ENCODE results near the gene CACNA1I.

Gene CACNA1I

DNA sequence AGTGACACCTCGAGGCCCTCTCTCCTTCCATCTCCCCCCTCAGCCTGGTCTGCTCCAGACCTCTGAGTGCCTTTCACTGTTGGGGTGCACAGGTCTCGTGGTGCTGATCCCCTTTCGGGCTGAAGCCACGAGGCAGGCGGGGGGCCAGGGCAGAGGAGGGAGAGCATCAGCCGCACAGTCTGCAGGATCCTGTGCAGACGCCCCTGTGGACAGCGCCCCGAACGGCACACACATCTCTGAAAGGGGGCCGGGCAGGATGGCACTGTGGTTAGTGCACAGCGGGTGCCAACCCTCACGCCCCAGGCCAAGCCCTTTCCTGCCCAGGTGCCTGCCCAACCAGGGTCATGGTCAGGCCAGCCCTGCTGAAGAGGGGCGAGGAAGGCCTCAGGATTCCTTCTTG, 56.7 kb downstream of the CACNA1I start:
- no peak for DNase-seq

DNA sequence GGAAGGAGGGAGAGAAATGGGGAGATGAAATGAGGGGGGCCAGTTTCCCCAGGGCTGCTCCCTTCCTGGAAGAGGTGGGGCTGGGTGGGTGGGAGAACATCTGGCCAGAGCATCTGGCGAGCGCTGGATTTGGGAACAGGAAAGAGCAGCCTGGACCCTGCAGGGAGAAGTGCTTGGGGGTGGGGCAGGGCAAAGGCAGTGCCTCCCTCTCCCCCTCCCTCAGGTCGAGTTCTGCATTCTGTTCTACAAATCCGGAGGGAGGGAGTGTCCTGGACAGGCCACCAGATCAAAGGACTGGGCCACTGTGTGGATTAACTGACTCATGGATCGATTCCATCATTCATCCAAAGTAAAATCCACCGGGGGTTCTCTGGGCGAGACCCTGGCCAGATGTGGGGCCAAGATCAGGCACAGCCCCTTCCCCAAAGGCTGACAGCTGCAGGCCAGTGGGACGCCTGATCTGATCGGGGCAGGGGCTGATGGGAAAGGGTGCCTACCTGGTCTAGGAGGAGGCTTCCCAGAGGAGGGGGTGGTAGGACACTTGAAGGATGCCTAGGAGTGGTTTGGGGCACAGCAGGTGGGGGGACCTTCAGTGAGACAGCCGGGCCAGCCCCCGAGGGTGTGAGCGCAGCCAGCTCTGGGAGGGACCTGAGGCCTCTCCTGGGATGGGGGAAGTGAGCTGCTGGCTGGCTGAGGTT, 57.5 kb downstream of the CACNA1I start:
- DNase-seq = no peak

DNA sequence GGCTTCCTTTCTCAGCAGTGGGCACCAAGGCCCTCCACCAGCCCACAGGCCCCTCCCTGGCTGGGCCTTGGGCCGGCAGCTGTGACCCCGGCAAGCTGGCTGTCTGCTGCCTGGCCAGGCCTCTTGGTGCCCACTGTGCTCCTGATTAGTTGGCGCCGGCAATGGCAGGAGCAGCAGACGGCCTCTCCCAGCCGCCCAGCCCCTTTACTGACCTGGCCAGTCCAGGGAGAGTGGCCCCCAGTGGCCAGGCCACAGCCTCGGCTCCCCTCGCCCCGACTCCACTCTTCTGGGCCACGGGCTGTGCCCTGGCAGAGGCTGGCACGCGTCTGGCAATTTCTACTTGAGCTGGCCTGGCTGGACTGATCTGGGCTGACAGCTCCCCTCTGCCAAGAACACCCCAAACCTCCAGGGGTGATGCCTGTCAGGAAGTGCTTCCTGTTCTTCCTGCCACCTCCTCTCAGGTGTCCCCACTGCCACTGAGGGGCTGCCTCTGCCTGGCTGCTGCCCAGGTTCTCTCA, 58.1 kb downstream of the CACNA1I start:
- no peak for DNase-seq

DNA sequence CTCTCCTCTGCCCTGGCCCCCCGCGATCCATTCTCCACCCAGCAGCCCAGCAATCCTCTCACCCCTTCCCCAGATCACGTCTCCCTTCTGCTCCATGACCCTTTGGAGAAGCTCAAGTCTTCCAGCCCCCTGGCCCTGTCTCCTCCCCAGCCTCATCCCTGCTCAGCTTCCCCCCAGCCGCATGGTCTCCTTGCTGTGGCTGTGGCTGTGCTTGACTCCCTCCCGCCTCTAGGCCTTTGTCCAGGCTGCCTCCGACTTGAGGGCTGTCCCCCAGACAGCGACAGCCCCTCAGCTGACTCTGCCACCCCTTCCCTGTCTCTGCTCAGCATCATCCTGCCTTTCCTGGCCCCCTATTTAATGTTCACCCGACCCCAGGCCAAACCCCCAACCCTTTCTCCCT, 59.3 kb downstream of the CACNA1I start:
- no peak for DNase-seq

DNA sequence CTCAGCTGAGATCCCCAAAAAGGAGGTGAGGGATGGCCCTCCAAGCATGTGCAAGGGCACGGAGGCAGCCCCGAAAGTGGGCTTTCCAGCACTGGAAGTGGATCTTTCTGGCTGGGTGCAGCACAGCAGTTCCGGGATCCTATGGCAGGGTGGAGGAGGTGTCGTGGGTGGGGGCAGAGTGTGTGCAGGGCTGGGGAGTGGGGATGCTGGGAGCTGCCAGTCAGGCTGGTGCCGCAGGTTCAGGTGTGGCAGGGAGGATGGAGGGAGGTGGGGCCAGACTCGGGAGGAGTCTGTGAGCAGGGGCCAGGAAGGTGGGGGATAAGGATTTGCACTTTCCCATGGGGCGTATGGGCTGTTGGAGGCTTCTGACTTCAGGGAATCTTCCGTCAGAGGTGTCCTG, 60.2 kb downstream of the CACNA1I start:
- DNase-seq = no peak

DNA sequence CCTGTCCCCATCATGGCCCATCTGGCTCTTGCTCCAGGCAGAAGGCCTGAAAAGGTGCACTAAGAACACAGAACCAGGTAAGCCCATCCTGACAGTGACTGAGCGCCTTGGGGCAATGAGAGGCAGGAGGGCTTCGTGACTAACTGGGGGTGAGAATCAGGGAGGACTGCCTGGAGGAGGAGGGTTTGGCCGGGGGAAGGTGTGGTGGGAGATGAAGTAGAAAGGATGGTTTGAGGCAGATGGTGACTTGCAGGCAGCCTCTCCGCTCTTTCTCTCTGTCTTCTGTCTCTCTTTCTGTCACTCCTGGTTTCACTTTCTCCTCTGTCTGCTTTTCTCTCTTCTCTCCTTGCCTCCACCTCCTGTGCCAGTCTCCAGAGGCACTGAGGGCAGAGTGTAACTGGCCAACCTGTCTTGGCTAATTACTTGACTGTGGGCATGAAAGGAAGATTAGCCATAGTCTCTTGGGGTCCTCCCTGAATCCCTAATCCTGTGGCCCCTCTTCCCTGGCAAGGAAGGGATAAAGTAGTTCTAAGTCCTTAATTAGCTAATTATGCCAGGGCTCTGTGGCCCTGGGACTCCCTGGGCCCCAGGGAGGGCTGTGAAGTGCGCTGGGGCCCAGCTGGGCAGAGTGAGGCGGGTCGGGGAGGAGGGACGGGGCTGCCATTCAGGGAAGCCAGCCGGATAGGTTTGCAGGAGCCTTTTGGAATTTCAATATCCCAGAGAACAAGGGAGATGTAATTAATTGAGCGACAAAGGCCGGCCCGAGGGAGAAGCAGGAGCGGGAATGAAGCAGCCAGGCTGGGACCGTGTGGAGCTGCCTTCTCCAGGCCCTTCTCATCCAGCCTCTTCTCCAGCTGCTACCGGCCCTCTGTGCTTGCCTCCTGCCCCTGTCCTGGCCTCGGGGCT, 61.1 kb downstream of the CACNA1I start:
- DNase-seq = no peak

DNA sequence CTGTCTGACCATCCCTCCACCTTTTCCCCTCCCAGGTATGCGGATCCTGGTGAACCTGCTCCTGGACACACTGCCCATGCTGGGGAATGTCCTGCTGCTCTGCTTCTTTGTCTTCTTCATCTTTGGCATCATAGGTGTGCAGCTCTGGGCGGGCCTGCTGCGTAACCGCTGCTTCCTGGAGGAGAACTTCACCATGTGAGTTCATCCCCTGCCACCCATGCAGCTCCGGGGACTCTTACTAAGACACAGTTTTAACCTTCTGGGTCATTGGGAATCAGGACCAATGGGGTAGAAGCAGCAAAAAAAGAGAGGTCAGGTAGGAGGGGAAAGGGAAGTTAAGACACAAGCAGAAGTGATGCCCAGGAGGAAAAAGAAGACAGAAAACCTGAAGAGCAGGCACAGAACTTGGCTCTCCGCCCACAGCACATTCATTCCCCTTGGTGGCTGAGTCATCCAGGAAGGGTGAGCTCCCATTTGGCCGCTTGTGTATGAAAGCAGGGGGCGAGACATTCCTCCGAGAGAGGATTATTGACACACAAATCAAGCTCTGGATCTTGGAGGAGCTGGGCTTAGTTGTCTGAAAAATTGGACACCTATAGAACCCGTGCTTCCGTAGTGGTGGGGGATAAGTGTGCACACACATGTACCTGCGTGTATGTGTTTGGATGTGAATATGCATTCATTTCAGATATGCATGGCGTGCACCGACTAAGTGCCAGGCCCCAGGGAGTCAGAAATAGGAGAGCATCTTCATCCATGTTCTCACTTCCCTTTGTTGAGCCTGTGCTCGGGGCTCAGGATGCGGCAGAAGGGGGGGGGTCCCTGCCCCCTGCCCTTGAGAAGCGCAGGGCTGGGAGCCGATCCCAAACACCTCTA, 64.2 kb downstream of the CACNA1I start:
- no peak for DNase-seq

DNA sequence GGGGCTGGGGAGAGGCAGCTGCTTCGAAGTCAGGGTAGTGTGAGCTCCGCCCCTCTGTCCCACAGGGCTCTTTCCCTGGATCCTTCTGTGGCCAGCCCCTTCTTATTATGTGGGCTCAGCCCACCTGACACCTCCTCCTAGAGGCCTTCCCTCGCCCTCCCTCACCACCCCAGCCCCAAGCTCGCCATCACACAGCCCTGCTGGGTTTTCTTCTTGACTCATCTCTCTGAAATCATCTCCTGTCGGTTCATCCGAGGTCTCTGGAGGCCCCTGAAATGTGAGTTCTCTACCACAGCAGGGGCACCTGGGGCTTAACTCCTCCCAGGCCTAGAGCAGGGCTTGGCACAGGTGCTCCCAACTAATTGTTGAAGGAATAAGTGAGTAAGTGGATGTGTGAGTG, 65.2 kb downstream of the CACNA1I start:
- no peak for DNase-seq

DNA sequence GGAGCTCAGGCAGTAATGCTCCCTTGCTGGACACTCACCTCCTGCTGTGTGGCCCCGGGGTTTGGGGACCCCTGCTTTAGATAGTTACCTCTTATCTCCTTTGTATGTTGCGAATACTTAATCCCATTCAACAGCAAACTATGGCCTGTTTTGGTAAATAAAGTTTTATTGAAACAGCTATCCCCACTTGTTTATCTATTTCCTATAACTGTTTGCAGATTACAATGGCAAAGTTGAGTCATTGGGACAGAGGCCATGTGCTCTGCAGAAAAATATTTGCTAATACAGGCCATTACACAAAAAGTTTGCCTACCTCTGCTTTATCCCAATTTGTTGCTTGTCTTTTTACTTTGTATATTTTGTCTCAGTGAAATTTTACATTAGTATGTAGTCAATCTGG, 68.4 kb downstream of the CACNA1I start:
- DNase-seq = no peak

DNA sequence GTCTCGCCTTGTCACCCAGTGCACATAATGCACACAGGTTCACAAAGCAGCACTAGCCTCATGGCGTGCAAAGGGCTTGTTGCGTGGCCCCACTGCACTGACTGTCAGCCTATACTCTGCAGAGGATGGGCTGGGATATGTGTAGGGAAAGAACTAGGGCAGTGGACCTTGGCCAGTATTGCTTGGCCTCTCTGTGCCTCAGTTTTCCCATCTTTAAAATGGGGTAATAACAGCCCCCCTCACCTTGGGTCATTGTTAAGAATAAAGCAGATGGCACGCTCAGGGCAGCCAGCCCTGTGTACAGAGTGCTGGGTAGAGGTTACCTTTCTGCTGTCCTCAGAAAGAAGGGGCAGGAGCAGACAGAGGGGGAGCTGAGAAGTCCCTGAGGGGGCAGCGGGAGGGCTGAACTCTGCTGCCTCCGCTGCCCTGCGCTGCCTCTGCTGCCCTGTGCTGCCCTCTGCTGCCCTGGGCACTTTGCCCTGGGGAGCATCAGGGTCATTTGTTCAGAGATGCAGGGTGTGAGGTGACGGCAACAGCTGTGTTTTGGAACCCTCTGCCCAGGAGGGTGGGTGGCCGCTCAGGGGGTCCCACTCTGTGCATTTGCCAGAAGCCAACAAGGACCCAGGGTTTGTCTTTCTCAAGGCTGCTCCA, 71.2 kb downstream of the CACNA1I start:
- DNase-seq = no peak

DNA sequence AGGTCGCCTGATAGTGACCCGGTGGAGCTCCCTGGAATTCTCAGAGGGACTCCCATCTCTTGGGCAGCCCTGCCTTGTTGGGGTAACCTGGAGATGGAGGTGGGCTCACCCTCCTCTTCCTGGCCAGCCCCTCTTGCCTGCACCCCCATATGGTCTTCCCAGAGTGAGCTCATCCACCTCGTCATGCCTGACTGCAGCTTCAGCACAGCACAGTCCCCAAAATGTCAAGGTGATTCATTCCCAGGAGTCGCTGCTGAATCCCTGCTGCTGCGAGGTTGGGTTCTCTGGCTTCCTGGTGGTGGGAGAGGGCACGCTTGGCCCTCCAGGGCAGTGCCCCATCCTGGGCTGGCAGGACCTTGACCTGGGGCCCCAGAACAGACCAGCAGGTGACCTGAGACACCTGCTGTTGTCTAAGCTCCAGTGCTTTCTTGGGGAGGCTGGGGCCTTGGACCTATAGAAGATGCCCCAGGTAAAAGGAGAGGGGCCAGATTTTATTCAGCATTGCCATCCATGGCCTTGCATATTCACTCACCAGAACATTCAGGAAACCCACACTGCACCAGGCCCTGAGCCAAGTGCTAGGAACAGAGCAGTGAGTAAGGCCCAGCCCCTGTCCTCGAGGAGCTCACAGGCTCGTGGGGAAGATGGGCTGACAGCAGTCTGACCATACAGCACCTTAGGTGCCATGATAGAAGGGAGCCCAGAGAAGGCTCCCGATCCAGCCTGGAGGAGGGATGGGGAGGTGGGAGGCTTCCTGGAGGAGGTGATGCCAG, 72.9 kb downstream of the CACNA1I start:
- DNase-seq = no peak

DNA sequence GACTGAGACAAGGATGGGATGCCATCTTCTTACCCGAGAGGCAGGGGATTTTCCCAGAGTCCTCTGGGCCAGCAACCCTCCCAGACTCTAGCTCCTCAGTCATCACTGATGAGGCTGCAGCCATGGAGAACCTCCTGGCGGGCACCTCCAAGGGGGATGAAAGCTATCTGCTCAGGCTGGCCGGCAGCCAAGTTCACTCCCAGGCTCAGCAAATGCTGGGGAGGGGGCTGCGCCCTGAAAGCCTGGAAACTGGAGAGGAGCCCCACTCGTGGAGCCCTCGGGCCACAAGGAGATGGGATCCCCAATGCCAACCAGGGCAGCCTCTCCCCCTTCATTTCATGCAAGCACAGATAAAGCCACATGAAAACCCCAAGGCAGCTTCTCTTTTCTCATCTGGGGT, 75.0 kb downstream of the CACNA1I start:
- DNase-seq = no peak

DNA sequence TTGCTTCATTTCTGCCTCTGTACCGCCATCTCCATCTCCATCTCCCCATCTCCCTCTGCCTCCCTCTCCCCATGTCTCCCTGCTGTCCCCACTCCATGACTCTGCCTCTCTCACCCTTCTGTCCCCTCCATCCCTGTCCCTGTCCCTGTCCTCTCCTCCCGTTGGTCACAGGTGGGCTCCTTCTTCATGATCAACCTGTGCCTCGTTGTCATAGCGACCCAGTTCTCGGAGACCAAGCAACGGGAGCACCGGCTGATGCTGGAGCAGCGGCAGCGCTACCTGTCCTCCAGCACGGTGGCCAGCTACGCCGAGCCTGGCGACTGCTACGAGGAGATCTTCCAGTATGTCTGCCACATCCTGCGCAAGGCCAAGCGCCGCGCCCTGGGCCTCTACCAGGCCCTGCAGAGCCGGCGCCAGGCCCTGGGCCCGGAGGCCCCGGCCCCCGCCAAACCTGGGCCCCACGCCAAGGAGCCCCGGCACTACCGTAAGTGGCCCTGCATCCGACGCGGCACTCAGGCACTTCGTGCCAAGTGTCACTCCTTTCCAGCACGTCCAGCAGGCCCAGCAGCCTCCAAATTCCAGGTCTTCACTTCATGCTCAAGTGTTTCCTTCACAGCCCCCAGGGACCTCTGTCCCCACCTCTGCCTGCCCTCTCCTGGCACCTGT, 76.0 kb downstream of the CACNA1I start:
- DNase-seq = no peak

DNA sequence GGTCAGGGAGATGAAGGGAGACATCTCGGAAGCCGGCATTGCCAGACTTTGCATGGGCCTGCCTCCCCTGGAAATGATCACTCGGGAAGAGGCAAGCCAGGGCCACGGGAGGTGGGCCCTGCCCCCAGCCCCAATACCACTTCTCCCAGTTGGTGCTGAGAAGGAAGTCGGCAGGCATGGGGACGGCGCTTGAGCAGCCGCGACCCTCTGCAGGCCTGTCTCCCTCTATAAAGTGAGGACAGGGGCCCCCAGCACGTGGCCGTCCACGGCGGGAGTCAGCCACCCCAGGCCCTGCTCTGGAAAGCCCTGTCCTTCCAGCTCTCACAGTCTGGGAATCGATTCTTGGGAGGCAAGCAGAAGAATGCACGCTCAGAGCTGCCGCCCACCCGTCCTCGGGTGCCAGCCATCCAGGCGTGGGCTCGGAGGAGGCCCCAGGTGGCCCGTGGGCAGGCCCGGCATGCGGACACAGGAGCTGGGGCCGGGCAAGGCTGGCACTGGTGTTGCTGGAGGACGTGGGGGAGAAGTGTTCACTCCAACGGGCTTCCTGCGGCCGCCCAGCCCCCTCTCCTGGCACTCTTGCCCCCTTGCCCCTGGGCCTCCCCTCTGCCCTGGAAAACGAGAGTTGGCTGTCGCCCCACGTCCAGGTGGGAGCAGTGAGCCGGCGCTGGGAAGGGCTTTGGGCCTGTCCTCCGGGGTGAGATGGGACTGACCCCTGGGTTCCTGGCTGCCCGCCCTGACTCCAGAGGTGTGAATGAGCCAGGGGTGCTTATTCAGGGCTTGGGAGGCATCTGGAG, 77.5 kb downstream of the CACNA1I start:
- DNase-seq = no peak

DNA sequence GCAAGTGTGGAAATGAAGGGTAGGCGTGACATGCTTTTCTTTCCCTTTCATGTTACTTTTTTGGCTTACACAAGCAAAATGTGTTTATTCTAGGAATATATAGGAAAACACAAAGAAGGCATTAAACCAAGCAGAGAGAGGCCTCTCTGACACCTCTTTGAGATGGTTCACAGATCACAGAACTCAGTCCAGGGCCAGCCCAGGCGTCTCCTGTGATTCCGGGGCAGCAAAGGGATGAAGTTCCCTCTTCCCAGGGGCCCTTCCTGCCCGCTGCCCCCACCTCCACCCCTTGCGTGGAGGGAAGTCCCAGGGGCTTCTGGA, 78.0 kb downstream of the CACNA1I start:
- DNase-seq = no peak

DNA sequence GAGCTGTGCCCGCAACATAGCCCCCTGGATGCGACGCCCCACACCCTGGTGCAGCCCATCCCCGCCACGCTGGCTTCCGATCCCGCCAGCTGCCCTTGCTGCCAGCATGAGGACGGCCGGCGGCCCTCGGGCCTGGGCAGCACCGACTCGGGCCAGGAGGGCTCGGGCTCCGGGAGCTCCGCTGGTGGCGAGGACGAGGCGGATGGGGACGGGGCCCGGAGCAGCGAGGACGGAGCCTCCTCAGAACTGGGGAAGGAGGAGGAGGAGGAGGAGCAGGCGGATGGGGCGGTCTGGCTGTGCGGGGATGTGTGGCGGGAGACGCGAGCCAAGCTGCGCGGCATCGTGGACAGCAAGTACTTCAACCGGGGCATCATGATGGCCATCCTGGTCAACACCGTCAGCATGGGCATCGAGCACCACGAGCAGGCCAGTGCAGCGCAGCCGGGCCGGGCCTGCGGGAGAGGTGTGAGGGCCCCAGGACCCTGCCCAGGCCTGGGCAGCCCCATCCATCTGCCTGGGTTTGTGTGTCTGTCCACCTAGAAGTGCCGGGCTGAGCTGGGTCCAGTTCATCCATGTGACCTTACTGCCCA, 79.0 kb downstream of the CACNA1I start:
- DNase-seq = no peak

DNA sequence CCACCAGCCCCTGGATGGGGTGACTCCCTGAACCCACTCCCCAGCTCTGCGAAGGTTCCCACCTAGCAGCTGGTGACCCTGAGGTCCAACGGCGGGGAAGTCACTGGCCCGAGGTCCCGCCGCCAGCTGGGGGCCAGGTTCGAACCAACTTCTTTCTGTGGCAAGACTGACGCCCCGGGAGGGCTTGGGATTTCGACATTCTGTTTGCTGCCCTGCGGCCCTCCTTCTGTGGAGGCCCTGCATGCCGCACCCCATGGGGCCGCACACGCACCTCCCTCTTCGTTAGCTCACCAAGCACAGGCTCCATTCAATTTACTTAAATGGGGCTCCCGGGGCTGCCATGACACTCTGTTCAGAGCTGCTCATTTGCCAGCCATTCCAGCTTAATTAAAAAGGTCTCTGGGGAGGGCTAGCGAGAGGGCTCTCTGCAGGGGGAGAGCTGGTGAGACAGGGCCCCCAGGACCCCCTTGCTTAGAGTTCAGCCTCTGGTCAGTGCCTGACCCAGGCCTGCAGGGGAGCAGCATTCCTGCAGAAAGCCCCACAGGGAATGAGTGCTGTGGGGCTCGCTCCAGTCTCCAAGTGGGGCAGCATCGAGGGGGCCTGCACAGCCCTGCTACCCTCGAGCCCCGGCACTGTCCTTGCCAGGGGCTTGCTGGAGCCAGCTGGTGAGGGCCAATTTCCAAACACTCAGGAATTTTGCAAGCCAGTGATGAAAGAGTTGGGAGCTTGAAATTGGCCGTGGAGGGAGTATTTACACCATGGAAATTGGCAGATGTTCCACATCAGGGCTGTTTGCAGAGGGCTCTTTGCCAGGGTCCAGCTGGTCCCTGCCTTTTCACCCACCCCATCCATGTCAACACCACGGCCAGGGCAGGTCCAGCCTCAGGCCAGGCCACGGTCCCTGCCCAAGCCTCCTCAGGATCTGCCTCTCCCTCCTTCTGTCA, 80.8 kb downstream of the CACNA1I start:
- no peak for DNase-seq

DNA sequence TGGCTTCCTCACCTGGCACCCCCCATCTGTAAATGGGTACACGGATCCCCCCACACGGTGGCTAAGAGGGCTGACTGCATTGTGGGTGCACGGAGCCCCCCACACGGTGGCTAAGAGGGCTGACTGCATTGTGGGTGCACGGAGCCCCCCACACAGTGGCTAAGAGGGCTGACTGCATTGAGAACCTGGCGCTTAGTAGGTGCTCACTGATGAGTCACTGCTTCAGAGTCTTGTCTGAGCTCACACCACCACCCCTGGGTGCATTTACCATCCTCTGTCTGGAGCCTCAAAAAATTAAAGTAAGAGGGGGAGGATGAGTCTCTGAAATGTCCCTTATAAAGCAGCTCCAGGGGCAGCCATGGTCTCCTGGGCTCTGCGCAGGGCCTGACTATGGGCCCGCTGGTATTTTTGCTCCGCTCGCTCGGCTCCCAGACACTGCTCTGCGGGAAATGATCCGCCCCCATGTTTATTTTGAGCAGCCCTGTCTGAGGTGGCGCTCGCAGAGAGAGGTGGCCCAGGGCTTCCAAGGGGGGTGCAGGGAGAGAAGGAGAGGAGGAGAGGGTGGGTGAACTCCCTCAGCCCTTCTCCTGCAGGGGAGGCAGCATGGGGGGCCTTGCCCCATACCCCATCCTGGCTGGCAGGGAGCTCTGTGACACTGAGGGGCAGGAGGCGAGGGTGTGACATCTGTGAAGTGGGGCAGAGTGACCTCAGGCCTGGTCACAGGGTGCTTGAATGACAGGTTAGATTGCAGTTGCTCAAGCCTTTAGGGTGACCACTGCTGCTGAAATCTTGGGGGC, 82.6 kb downstream of the CACNA1I start:
- no peak for DNase-seq

Data from NCI-H510A treated with DMSO at 0.1 percent for 48 hours (cell line).